Measurements from ENCODE around the gene SLMAP.

- TF ChIP-seq EZH2 (IDR thresholded peaks at IDR 0.05) (no peak), POLR2AphosphoS5 (IDR thresholded peaks at IDR 0.05; ENCODE audit: borderline replicate concordance, low read depth, low read length) (no peak), FOXP2 (optimal IDR thresholded peaks at IDR 0.05; ENCODE audit: control extremely low read depth, extremely low read length, insufficient read depth) (no peak)
Measured at GRCh38 chr3:57934373-57934772, 178.3 kb downstream of the SLMAP start.
